HPDE6-E6E7 (cell line): ENCODE measurements around the gene ZNF660.

Experiments used
- DNase-seq: peaks from one replicate; pipeline ENCODE4 v3.0.0; 2011; ENCODE audit warnings: missing footprints; ENCODE audit errors: extremely low spot score

The ZNF660 gene

GRCh38 chr3:44632193-44632592, 47.4 kb downstream of the ZNF660 start:
- DNase-seq = no peak

GRCh38 chr3:44642337-44642736, 57.6 kb downstream of the ZNF660 start:
- no peak for DNase-seq

GRCh38 chr3:44643024-44643423, 58.3 kb downstream of the ZNF660 start:
- no peak for DNase-seq

- DNase-seq = no peak
Observed at GRCh38 chr3:44647771-44648170, 63.0 kb downstream of the ZNF660 start.

- peak; percentile 54 for DNase-seq
Observed at GRCh38 chr3:44648564-44649229, 63.9 kb downstream of the ZNF660 start, which contains the start of gene ZNF35. ZNF35 (plus strand) TSS chr3:44648732; CDS start chr3:44651068, 2,336 bp downstream.
